Nephron progenitor cell (in vitro differentiated cells): ENCODE data around the gene ATP1A2.

ENCODE experiments used
- DNase-seq: peaks from one replicate; pipeline ENCODE4 v3.0.0; 2021
- H3K27ac Mint-ChIP-seq: 2 replicates; pipeline ENCODE4 v1.8.0; 2021; ENCODE audit warnings: mild to moderate bottlenecking, moderate library complexity, mixed read lengths
- H3K27me3 Mint-ChIP-seq: 2 replicates; pipeline ENCODE4 v1.8.0; 2021; ENCODE audit warnings: mild to moderate bottlenecking, low read depth, mixed read lengths; ENCODE audit not compliant: poor library complexity
- H3K36me3 Mint-ChIP-seq: 2 replicates; pipeline ENCODE4 v1.8.0; 2021; ENCODE audit warnings: low read depth, mixed read lengths
- H3K4me1 Mint-ChIP-seq: 2 replicates; pipeline ENCODE4 v1.8.0; 2021; ENCODE audit warnings: mixed read lengths
- H3K4me3 Mint-ChIP-seq: 2 replicates; pipeline ENCODE4 v1.8.0; 2021; ENCODE audit warnings: mild to moderate bottlenecking, moderate library complexity, mixed read lengths
- H3K9me3 Mint-ChIP-seq: 2 replicates; pipeline ENCODE4 v1.8.0; 2021; ENCODE audit warnings: mild to moderate bottlenecking, moderate library complexity, mixed read lengths
- CTCF ChIP-seq: fragments of 200-600 bp; sonication (generic); IDR thresholded peaks from 2 replicates; pipeline ENCODE4 v1.5.0; 2021; ENCODE audit warnings: antibody characterized with exemption

Gene ATP1A2

GRCh38 chr1:160083968-160084770 is 31.4 kb upstream of the ATP1A2 start:
- peak; percentile 63 for TF ChIP-seq CTCF
- H3K4me3 Mint-ChIP-seq: peak overlapping the region; percentile 71
- peak; percentile 77 for DNase-seq

DNA sequence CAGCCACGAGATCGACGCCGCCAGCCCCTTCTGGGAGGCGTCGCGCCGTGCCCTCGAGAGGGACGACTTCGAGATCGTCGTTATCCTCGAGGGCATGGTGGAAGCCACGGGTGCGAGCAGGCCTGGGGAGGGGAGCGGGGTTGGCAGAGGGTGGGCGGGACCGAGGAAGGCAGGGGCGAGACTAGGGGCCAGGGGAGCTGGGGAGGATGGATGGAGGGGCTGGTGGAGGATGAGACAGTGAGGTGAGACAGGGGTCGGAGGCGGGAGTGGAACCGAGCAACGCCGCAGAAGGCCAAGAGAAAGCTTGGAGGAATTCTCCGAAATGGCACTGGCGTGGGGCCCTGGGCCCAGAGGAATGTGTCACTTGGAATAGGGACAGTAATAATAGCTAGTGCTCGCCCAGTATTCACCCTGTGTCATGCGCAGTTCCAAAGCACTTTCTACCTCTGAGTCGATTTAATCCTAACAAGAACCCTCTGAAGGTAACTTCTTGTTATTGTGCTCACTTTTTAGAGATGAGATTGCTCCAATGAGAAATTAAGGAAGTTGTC is 30.7 kb upstream of the ATP1A2 start:
- DNase-seq: no peak
- no peak for TF ChIP-seq CTCF
- no peaks in the 10 kb centered on the region for H3K36me3 Mint-ChIP-seq
- H3K4me1 Mint-ChIP-seq: peaks cover 6% of the 10 kb centered on the region
- no peak overlapping the region for H3K4me3 Mint-ChIP-seq
- peaks cover 80% of the 10 kb centered on the region for H3K27me3 Mint-ChIP-seq
- H3K27ac Mint-ChIP-seq: no peak overlapping the region
- no peaks in the 10 kb centered on the region for H3K9me3 Mint-ChIP-seq

More at GRCh38 chr1:160083968-160084770, 31.4 kb upstream of the ATP1A2 start:
- H3K9me3 Mint-ChIP-seq: no peaks in the 10 kb centered on the region
- peaks cover 6% of the 10 kb centered on the region for H3K4me1 Mint-ChIP-seq
- H3K27me3 Mint-ChIP-seq: peaks cover 86% of the 10 kb centered on the region
- no peaks in the 10 kb centered on the region for H3K36me3 Mint-ChIP-seq
- H3K27ac Mint-ChIP-seq: no peak overlapping the region

GRCh38 chr1:160085686-160086455 is 29.7 kb upstream of the ATP1A2 start:
- peak; percentile 90 for DNase-seq
- Mint-ChIP-seq H3K4me3 (no peak overlapping the region), H3K36me3 (no peaks in the 10 kb centered on the region)

DNA sequence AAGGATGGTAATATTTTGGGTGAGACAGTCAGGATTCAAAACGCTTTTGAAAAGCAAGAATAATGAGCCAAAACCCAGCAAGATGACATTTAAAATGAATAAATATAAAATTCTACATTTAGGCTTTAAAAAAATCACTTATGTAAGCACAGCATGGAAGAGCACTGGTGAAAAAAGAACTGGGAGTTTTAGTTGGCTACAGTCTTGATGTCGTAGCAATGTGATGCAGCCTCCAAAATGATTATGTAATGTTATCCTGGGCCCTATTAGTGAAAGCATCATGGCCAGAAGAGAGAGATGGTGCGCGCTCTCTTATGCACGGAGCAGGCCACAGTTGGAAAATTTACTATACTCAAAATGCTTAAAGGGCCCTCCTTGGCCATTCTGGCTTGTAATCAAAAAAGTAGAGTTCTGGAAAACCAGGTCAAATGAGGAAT is 29.1 kb upstream of the ATP1A2 start:
- Mint-ChIP-seq H3K27me3 (peaks cover 63% of the 10 kb centered on the region), H3K27ac (no peak overlapping the region), H3K9me3 (no peaks in the 10 kb centered on the region), H3K4me1 (peaks cover 14% of the 10 kb centered on the region), H3K4me3 (no peak overlapping the region), H3K36me3 (no peaks in the 10 kb centered on the region)
- no peak for DNase-seq
- TF ChIP-seq CTCF: no peak

More at GRCh38 chr1:160085686-160086455, 29.7 kb upstream of the ATP1A2 start:
- Mint-ChIP-seq H3K9me3 (no peaks in the 10 kb centered on the region), H3K4me1 (peaks cover 10% of the 10 kb centered on the region), H3K27me3 (peaks cover 69% of the 10 kb centered on the region), H3K27ac (no peak overlapping the region)
- TF ChIP-seq CTCF: peak; percentile 93

- Mint-ChIP-seq H3K36me3 (no peaks in the 10 kb centered on the region), H3K9me3 (no peaks in the 10 kb centered on the region), H3K4me3 (no peak overlapping the region), H3K4me1 (peaks cover 14% of the 10 kb centered on the region), H3K27ac (no peak overlapping the region), H3K27me3 (peaks cover 56% of the 10 kb centered on the region)
- TF ChIP-seq CTCF: no peak
- DNase-seq: no peak
Measured at GRCh38 chr1:160087118-160087662, 28.4 kb upstream of the ATP1A2 start.
